Fibroblast of lung (primary cell): ENCODE results near the gene SBF2. TPM values are rescaled to one million over a fixed set of nuclear protein-coding genes. Genes with fewer than 3 reads are reported as not detected.
A peak's percentile ranks its signal among the peaks of the same experiment; 100 is the strongest.

Experiments used
- DNase-seq, 2 donors: peaks; one replicate each; pipeline versions ENCODE4 v3.0.0 to v3.0.0-alpha.2; 2010; ENCODE audit warnings: low read depth in 2 of 2
- H2AFZ ChIP-seq: 2 replicates; pipeline ENCODE4 v1.5.1; 2012; ENCODE audit warnings: low read length, control low read depth, inconsistent platforms
- H3K27ac ChIP-seq: 2 replicates; pipeline ENCODE4 v1.5.1; 2011; ENCODE audit warnings: low read length, control low read depth; ENCODE audit not compliant: insufficient read depth
- H3K27me3 ChIP-seq: 2 replicates; pipeline ENCODE4 v1.5.1; 2011; ENCODE audit warnings: mild to moderate bottlenecking, low read length; ENCODE audit not compliant: control insufficient read depth, insufficient read depth
- H3K36me3 ChIP-seq: 2 replicates; pipeline ENCODE4 v1.5.1; 2011; ENCODE audit warnings: low read length; ENCODE audit not compliant: control insufficient read depth, insufficient read depth
- H3K4me1 ChIP-seq: 2 replicates; pipeline ENCODE4 v1.5.1; 2011; ENCODE audit warnings: low read length; ENCODE audit not compliant: control insufficient read depth, insufficient read depth; ENCODE audit errors: extremely low read depth
- H3K4me2 ChIP-seq: 2 replicates; pipeline ENCODE4 v1.5.1; 2011; ENCODE audit warnings: low read length, control low read depth; ENCODE audit not compliant: insufficient read depth; ENCODE audit errors: extremely low read depth
- H3K4me3 ChIP-seq, 4 experiments: fragments of 200-600 bp in 1 of 4; sonication (generic) in 1 of 4; replicated peaks in 1 of 4; 2 replicates each; pipeline ENCODE4 v1.5.1; 2011 to 2016; ENCODE audit warnings: low read length in 4 of 4, low read depth in 3 of 4, mild to moderate bottlenecking in 3 of 4, control low read depth in 2 of 4, inconsistent platforms in 1 of 4, mixed read lengths in 1 of 4; ENCODE audit not compliant: insufficient read depth in 1 of 4; ENCODE audit errors: control extremely low read depth in 1 of 4
- H3K79me2 ChIP-seq: 2 replicates; pipeline ENCODE4 v1.5.1; 2012; ENCODE audit warnings: mild to moderate bottlenecking, low read length, inconsistent platforms; ENCODE audit not compliant: control insufficient read depth, insufficient read depth
- H3K9ac ChIP-seq: 2 replicates; pipeline ENCODE4 v1.5.1; 2011; ENCODE audit warnings: mild to moderate bottlenecking, low read length, control low read depth; ENCODE audit not compliant: insufficient read depth
- H3K9me3 ChIP-seq: 2 replicates; pipeline ENCODE4 v1.5.1; 2012; ENCODE audit warnings: low read depth, low read length; ENCODE audit not compliant: control insufficient read depth, insufficient read depth
- H4K20me1 ChIP-seq: 2 replicates; pipeline ENCODE4 v1.5.1; 2011; ENCODE audit warnings: low read length; ENCODE audit not compliant: control insufficient read depth, insufficient read depth; ENCODE audit errors: extremely low read depth
- CTCF ChIP-seq, 2 donors: IDR thresholded peaks in 1 of 2; conservative IDR thresholded peaks in 1 of 2; 1 replicate in 1 of 2; 2 replicates in 1 of 2; pipeline ENCODE4 v1.5.1; 2011 to 2012; ENCODE audit warnings: low read length in 2 of 2, control low read depth in 1 of 2, inconsistent platforms in 1 of 2, low read depth in 1 of 2, mild to moderate bottlenecking in 1 of 2
- EZH2 ChIP-seq: IDR thresholded peaks from 2 replicates; pipeline ENCODE4 v1.5.1; 2012; ENCODE audit warnings: low read length, control low read depth, mild to moderate bottlenecking; ENCODE audit errors: missing control alignments
- polyA plus RNA-seq, 2 donors: library from polyadenylated mRNA; depleted of rRNA in 1 of 2; stranded (reverse) in 1 of 2; unstranded in 1 of 2; fragments of >200 nt; gene quantifications; 2 replicates each; pipeline ENCODE4 v1.2.1, GENCODE V29; 2011 to 2012; ENCODE audit warnings: missing spikeins in 1 of 2
- total RNA-seq: library from RNA; depleted of rRNA; stranded (reverse); fragments of >200 nt; gene quantifications from 2 replicates; pipeline ENCODE4 v1.2.1, GENCODE V29; 2014

SBF2 gene
- total and polyA plus RNA-seq, 2 donors (not counting 1 experiment from before 2014, with no cell fraction given): 69.4 to 95.9 TPM

DNA sequence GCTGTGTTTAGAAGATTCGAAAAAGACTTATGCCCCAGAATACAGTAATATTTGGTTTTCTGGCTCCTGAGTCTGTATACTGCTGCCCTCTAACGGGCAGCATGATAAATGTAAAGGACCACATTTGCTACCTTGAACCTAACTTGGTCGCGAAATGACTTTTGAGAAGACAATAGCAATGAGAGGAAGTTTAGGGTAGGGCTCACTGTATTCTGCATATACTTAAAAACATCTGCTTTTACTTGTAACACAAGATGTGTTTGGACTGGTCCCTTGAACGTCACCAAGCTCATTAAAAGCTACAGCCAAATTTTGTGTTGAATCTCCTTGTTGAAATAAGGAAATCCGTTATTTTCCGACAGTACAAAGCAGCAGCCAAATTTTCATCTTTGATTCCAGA, 321.0 kb downstream of the SBF2 start:
- Histone ChIP-seq H3K79me2 (no peaks in the 10 kb centered on the region), H3K9ac (no peak overlapping the region), H4K20me1 (no peaks in the 10 kb centered on the region), H3K4me1 (peaks cover 4% of the 10 kb centered on the region), H3K4me2 (no peak overlapping the region), H3K27me3 (no peaks in the 10 kb centered on the region), H3K27ac (no peak overlapping the region), H3K9me3 (no peaks in the 10 kb centered on the region), H3K36me3 (no peaks in the 10 kb centered on the region), H2AFZ (no peak overlapping the region), H3K4me3 (no peak overlapping the region)
- DNase-seq: peak; percentile 39 to 75
- no peak for TF ChIP-seq EZH2
- peak; percentile 72 to 79 for TF ChIP-seq CTCF (conservative IDR thresholded peaks at IDR 0.05 in 1 of 2, IDR thresholded peaks at IDR 0.05 in 1 of 2; ENCODE audit: low read depth in 1 of 2, low read length in 2 of 2)

- Histone ChIP-seq H4K20me1 (no peaks in the 10 kb centered on the region), H3K79me2 (no peaks in the 10 kb centered on the region), H3K27ac (no peak overlapping the region), H3K27me3 (no peaks in the 10 kb centered on the region), H3K9me3 (no peaks in the 10 kb centered on the region), H3K4me1 (peaks cover 4% of the 10 kb centered on the region), H3K4me3 (no peak overlapping the region), H3K4me2 (no peak overlapping the region), H3K36me3 (no peaks in the 10 kb centered on the region), H3K9ac (no peak overlapping the region), H2AFZ (no peak overlapping the region)
- no peak for TF ChIP-seq CTCF (conservative IDR thresholded peaks at IDR 0.05 in 1 of 2, IDR thresholded peaks at IDR 0.05 in 1 of 2; ENCODE audit: low read depth in 1 of 2, low read length in 2 of 2)
- TF ChIP-seq EZH2: no peak
- no peak for DNase-seq
Observed at GRCh38 chr11:9971894-9972293, 322.1 kb downstream of the SBF2 start.

DNA sequence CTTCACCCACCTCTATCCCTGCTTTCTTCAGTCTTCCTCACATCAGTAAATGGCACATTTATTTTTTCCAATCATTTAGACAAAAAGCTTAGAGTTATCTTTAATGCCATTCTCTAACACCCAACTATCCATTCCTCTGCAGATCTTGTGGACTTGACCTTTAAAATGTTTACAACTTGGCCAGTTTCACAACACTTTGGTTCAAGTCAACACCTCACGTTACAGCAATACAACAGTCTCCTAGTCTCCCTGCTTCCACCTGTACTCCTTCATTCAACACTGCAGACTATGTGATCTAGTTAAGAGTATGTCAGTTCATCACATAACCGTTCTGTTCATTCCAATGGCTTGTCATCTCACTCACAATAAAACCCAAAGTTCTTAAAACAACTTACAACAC, 325.0 kb downstream of the SBF2 start:
- no peaks in the 10 kb centered on the region for H3K79me2 ChIP-seq
- TF ChIP-seq EZH2 (no peak), CTCF (conservative IDR thresholded peaks at IDR 0.05 in 1 of 2, IDR thresholded peaks at IDR 0.05 in 1 of 2; ENCODE audit: low read depth in 1 of 2, low read length in 2 of 2) (no peak)
- H2AFZ ChIP-seq: no peak overlapping the region
- no peak overlapping the region for H3K27ac ChIP-seq
- peaks cover 2% of the 10 kb centered on the region for H3K4me1 ChIP-seq
- no peaks in the 10 kb centered on the region for H3K36me3 ChIP-seq
- DNase-seq: no peak
- H3K9me3 ChIP-seq: no peaks in the 10 kb centered on the region
- no peak overlapping the region for H3K9ac ChIP-seq
- H4K20me1 ChIP-seq: no peaks in the 10 kb centered on the region
- H3K4me2 ChIP-seq: no peak overlapping the region
- H3K4me3 ChIP-seq: no peak overlapping the region
- H3K27me3 ChIP-seq: no peaks in the 10 kb centered on the region
